Brain microvascular endothelial cell (primary cell): ENCODE data around the gene CIT.

Experiments used
- DNase-seq: peaks from one replicate; pipeline ENCODE4 v3.0.0-alpha.2; 2020
- H3K27ac ChIP-seq: fragments of 250-450 bp; sonication (Bioruptor Pico); 2 replicates; pipeline ENCODE4 v1.5.1; 2020; ENCODE audit warnings: mild to moderate bottlenecking, moderate library complexity
- H3K27me3 ChIP-seq: fragments of 250-450 bp; sonication (Bioruptor Pico); replicated peaks from 2 replicates; pipeline ENCODE4 v1.5.1; 2020; ENCODE audit warnings: mild to moderate bottlenecking
- H3K36me3 ChIP-seq: fragments of 250-450 bp; sonication (Bioruptor Pico); replicated peaks from 2 replicates; pipeline ENCODE4 v1.5.1; 2020; ENCODE audit warnings: mild to moderate bottlenecking
- H3K4me3 ChIP-seq: 2 replicates; pipeline ENCODE4 v1.5.1; 2011; ENCODE audit warnings: low read depth, mild to moderate bottlenecking, control low read depth, low read length, moderate library complexity
- in situ Hi-C: cut with HindIII; loops from 2 replicates; pipeline ENCODE4 v1.10.0; 2017; ENCODE audit warnings: low sequenced_read_pairs, low pct_ligation_motif_present
- TF ChIP-seq, protein P1 (sequence below): IDR thresholded peaks from 2 replicates; pipeline ENCODE4 v1.5.1; 2011; ENCODE audit warnings: low read depth, mild to moderate bottlenecking, moderate library complexity, low read length, control low read depth, inconsistent platforms; ENCODE audit errors: missing control alignments

CIT gene

DNA sequence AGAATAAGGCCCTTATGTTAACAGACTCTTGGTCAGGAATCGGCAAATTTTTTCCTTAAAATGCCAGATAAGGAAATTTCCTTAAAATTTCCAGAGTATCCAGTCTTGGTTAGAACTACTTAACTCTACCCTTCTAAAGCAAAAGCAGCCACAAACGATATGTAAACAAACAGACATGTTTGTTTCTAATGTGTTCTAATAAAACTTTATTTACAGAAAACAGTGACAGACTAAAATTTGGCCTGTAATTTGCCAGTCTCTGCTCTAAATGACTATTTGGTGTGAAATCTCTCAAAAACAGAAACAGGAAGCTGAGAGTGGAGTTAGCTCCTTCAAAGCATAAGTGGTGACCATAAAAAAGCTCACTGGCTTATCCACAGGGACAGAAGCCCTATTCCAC, 131.0 kb downstream of the CIT start:
- Histone ChIP-seq H3K4me3 (no peak overlapping the region), H3K27me3 (no peaks in the 10 kb centered on the region), H3K36me3 (no peaks in the 10 kb centered on the region), H3K27ac (no peak overlapping the region)
- DNase-seq, result no peak
- in situ Hi-C loops, result no loop called here
- TF ChIP-seq, protein P1, sequence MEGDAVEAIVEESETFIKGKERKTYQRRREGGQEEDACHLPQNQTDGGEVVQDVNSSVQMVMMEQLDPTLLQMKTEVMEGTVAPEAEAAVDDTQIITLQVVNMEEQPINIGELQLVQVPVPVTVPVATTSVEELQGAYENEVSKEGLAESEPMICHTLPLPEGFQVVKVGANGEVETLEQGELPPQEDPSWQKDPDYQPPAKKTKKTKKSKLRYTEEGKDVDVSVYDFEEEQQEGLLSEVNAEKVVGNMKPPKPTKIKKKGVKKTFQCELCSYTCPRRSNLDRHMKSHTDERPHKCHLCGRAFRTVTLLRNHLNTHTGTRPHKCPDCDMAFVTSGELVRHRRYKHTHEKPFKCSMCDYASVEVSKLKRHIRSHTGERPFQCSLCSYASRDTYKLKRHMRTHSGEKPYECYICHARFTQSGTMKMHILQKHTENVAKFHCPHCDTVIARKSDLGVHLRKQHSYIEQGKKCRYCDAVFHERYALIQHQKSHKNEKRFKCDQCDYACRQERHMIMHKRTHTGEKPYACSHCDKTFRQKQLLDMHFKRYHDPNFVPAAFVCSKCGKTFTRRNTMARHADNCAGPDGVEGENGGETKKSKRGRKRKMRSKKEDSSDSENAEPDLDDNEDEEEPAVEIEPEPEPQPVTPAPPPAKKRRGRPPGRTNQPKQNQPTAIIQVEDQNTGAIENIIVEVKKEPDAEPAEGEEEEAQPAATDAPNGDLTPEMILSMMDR, result no peak

DNA sequence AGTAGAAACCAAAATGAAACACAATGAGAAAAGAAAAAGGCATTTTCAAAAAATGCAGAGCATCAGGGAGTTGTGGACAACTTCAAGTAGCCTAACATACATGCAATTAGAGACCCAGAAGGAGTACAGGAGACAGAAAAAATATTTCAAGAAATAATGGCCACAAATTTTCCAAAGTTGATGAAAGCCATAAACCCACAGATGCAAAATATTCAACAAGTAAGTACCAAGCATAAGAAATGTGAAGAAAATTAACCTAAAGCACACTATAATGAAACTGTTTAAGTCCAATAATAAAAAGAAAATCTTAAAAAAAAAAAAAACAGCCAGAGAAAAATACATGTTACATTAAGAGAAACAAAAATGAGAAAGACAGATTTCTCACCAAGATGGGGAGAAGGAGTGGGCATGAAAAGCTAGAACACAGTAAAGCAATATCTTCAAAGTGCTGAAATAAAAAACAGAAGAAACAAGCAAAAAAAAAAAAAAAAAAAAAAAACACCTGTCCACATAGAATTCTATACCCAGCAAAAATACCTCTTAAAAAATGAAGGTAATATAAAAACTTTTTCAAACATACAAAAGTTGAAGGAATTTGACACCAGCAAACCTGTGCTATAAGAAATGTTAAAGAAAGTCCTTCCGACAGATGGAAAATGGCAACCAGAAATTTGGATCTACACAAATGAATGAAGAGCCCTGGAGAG, 132.1 kb downstream of the CIT start:
- H3K27ac ChIP-seq, result no peak overlapping the region
- in situ Hi-C loops, result no loop called here
- TF ChIP-seq, protein P1, result no peak
- no peak overlapping the region for H3K4me3 ChIP-seq
- DNase-seq, result no peak
- H3K36me3 ChIP-seq, result no peaks in the 10 kb centered on the region
- H3K27me3 ChIP-seq, result no peaks in the 10 kb centered on the region

DNA sequence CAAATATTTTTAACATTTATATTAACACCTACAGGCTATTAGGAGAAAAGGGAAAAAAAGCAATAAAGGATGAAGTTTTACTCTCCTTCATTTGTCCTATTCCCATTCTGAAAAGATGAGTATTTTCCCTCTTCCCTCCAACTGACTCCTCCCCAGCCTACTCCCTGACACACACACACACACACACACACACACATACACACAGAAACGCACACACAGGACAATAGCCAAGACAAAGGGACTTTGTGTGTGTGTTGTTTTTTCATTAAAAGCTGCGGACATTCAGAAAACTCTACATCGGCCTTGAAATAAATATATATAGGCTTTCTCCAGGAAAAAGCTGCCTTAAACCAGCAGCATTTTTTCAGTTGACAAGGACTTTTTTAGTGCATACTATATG, 134.4 kb downstream of the CIT start:
- TF ChIP-seq, protein P1, result no peak
- Histone ChIP-seq H3K4me3 (no peak overlapping the region), H3K27me3 (no peaks in the 10 kb centered on the region), H3K36me3 (no peaks in the 10 kb centered on the region), H3K27ac (no peak overlapping the region)
- in situ Hi-C loops, result no loop called here
- DNase-seq, result no peak

DNA sequence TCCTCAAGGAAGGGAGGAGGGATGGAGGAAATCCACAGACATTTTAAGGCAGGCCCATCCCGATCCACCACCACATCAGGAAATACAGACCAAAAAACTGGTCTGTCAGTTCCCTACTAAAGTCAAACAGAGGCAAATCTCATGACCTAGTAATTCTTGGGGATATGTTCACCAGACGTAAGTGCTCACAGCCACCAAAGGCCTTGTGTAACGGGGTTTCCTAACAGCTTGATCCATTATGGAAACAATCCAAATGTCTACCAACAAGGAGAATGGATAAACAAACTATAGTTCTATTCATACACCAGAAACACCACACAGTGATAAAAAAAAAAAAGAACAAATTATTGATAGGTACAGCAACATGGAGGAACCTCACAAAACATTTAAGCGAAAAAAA, 136.3 kb downstream of the CIT start:
- TF ChIP-seq, protein P1, result no peak
- H3K36me3 ChIP-seq, result no peaks in the 10 kb centered on the region
- H3K27ac ChIP-seq, result no peak overlapping the region
- in situ Hi-C loops, result no loop called here
- no peak overlapping the region for H3K4me3 ChIP-seq
- DNase-seq, result no peak
- no peaks in the 10 kb centered on the region for H3K27me3 ChIP-seq

DNA sequence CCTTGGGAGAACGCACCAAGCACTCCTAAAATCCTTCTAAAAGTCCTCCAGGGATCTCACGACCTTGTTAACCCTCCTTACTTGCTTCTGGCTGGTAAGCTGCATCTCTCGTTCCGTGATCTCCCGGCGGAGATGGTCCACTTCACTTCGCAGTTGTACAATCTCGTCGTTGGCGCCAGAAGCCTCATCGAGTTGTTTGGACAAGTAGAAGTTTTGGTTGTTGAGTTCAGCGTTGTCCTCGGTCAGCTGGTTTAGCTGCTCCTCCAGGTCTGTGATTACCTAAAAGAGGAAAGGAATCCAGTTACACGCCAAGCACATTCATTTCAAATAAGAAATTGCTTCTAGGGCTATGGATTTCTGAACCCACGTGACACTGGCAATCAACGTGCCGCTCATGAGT, 142.0 kb downstream of the CIT start:
- Histone ChIP-seq H3K36me3 (no peaks in the 10 kb centered on the region), H3K27me3 (no peaks in the 10 kb centered on the region), H3K27ac (no peak overlapping the region), H3K4me3 (no peak overlapping the region)
- no peak for DNase-seq
- TF ChIP-seq, protein P1, result no peak
- in situ Hi-C loops, result no loop called here

DNA sequence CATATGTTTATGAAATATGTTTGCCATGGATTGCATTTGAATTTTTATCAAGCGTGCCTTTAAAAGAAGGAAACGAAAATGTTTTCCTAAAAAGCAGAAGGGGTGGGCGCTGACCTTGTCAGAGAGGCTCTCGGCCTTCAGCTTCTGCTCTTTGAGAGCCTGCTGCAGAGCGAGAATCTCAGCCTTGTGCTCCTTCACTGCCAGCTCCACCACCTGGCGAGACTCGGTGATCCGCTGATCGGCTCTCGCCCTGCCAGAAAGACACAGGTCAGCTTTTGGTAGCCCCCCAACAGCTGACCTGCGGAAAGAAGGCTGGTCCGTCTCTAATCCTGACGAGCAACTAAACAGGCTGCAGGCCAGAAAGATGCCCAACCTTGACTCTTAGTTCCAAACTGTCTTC, 146.7 kb downstream of the CIT start:
- in situ Hi-C loops, result no loop called here
- Histone ChIP-seq H3K27ac (no peak overlapping the region), H3K27me3 (no peaks in the 10 kb centered on the region), H3K36me3 (no peaks in the 10 kb centered on the region), H3K4me3 (no peak overlapping the region)
- TF ChIP-seq, protein P1, result no peak
- DNase-seq, result no peak
